Large intestine (tissue), 3 donors: ENCODE results near the gene PIK3C2G. TPM values are rescaled to one million over a fixed set of nuclear protein-coding genes. Genes with fewer than 3 reads are reported as not detected.

Experiments
- DNase-seq, 2 donors: peaks; one replicate each; pipeline versions ENCODE4 v3.0.0 to v3.0.0-alpha.2; 2013
- H3K27ac ChIP-seq: one replicate; pipeline ENCODE4 v1.5.1; 2013; ENCODE audit warnings: low read length
- H3K27me3 ChIP-seq: 2 replicates; pipeline ENCODE4 v1.6.1; 2013; ENCODE audit warnings: low read length; ENCODE audit not compliant: control insufficient read depth, insufficient read depth
- H3K36me3 ChIP-seq: 2 replicates; pipeline ENCODE4 v1.6.1; 2013; ENCODE audit warnings: low read length; ENCODE audit not compliant: control insufficient read depth, insufficient read depth
- H3K4me1 ChIP-seq: one replicate; pipeline ENCODE4 v1.6.1; 2013; ENCODE audit warnings: low read length; ENCODE audit not compliant: control insufficient read depth, insufficient read depth
- H3K4me3 ChIP-seq: one replicate; pipeline ENCODE4 v1.5.1; 2013; ENCODE audit warnings: low read length
- H3K9me3 ChIP-seq: one replicate; pipeline ENCODE4 v1.6.1; 2013; ENCODE audit warnings: mild to moderate bottlenecking, low read depth, low read length, moderate library complexity; ENCODE audit not compliant: control insufficient read depth
- whole genome bisulfite sequencing: methylation state at CpG from one replicate; pipeline ENCODE4 v1.1.5; 2013; ENCODE audit warnings: low lambda C conversion rate; ENCODE audit not compliant: insufficient coverage; 5-methylcytosine and 5-hydroxymethylcytosine counted together
- polyA plus RNA-seq: library from polyadenylated mRNA; unstranded; fragments of 120-200 nt; gene quantifications from one replicate; pipeline ENCODE4 v1.2.1, GENCODE V29; 2013

The PIK3C2G gene
- polyA plus RNA-seq, 1 donor, result 2.1 TPM

- Histone ChIP-seq H3K4me1 (no peaks in the 10 kb centered on the region), H3K36me3 (no peaks in the 10 kb centered on the region), H3K27ac (no peak overlapping the region), H3K4me3 (no peak overlapping the region), H3K27me3 (no peaks in the 10 kb centered on the region), H3K9me3 (no peaks in the 10 kb centered on the region)
- no peak for DNase-seq
- WGBS, result no CpG with 5 or more reads among the region's 6 CpGs
Measured at GRCh38 chr12:18373181-18373580, 111.9 kb downstream of the PIK3C2G start.

GRCh38 chr12:18375131-18375530 lies 113.8 kb downstream of the PIK3C2G start:
- H3K4me1 ChIP-seq, result no peaks in the 10 kb centered on the region
- no peaks in the 10 kb centered on the region for H3K27me3 ChIP-seq
- no peak overlapping the region for H3K4me3 ChIP-seq
- no peak overlapping the region for H3K27ac ChIP-seq
- H3K9me3 ChIP-seq, result no peaks in the 10 kb centered on the region
- no peaks in the 10 kb centered on the region for H3K36me3 ChIP-seq
- no peak for DNase-seq

GRCh38 chr12:18375583-18375982 lies 114.3 kb downstream of the PIK3C2G start:
- Histone ChIP-seq H3K27me3 (no peaks in the 10 kb centered on the region), H3K4me1 (no peaks in the 10 kb centered on the region), H3K36me3 (no peaks in the 10 kb centered on the region), H3K27ac (no peak overlapping the region), H3K9me3 (no peaks in the 10 kb centered on the region), H3K4me3 (no peak overlapping the region)
- no peak for DNase-seq
- WGBS, result no CpG with 5 or more reads among the region's 2 CpGs

- H3K27me3 ChIP-seq, result no peaks in the 10 kb centered on the region
- H3K4me1 ChIP-seq, result peaks cover 23% of the 10 kb centered on the region
Measured at GRCh38 chr12:18382236-18382885, 121.0 kb downstream of the PIK3C2G start.

GRCh38 chr12:18383203-18383602 lies 121.9 kb downstream of the PIK3C2G start:
- H3K27ac ChIP-seq, result peak overlapping the region; percentile 75
- H3K27me3 ChIP-seq, result no peaks in the 10 kb centered on the region
- no peaks in the 10 kb centered on the region for H3K36me3 ChIP-seq
- H3K9me3 ChIP-seq, result no peaks in the 10 kb centered on the region
- peaks cover 23% of the 10 kb centered on the region for H3K4me1 ChIP-seq
- DNase-seq, result peak; percentile 58 to 76
- no CpG with 5 or more reads among the region's 4 CpGs for WGBS
- H3K4me3 ChIP-seq, result no peak overlapping the region

More at GRCh38 chr12:18382236-18382885, 121.0 kb downstream of the PIK3C2G start:
- no peak overlapping the region for H3K4me3 ChIP-seq
- H3K36me3 ChIP-seq, result no peaks in the 10 kb centered on the region
- H3K9me3 ChIP-seq, result no peaks in the 10 kb centered on the region
- peak overlapping the region; percentile 75 for H3K27ac ChIP-seq
- WGBS, result 36% methylated on average over 2 of the region's 4 CpGs
- DNase-seq, result peak; percentile 58 to 82

- H3K4me3 ChIP-seq, result no peak overlapping the region
- no peaks in the 10 kb centered on the region for H3K9me3 ChIP-seq
- H3K27me3 ChIP-seq, result no peaks in the 10 kb centered on the region
- H3K36me3 ChIP-seq, result no peaks in the 10 kb centered on the region
- no peak for DNase-seq
- WGBS, result 89% methylated on average over 6 of the region's 6 CpGs
- peaks cover 15% of the 10 kb centered on the region for H3K4me1 ChIP-seq
- H3K27ac ChIP-seq, result no peak overlapping the region
Measured at GRCh38 chr12:18387706-18388105, 126.4 kb downstream of the PIK3C2G start.

- no peak overlapping the region for H3K4me3 ChIP-seq
- WGBS, result 20% methylated on average over 4 of the region's 4 CpGs
- H3K27ac ChIP-seq, result peak overlapping the region; percentile 49
- H3K9me3 ChIP-seq, result no peaks in the 10 kb centered on the region
- DNase-seq, result peak in 1 of 2 donors; percentile 59
- peaks cover 4% of the 10 kb centered on the region for H3K4me1 ChIP-seq
- H3K27me3 ChIP-seq, result no peaks in the 10 kb centered on the region
- H3K36me3 ChIP-seq, result no peaks in the 10 kb centered on the region
Measured at GRCh38 chr12:18389820-18390219, 128.5 kb downstream of the PIK3C2G start.

GRCh38 chr12:18391151-18391550 lies 129.8 kb downstream of the PIK3C2G start:
- DNase-seq, result no peak
- Histone ChIP-seq H3K4me1 (peaks cover 4% of the 10 kb centered on the region), H3K9me3 (no peaks in the 10 kb centered on the region), H3K27me3 (no peaks in the 10 kb centered on the region), H3K36me3 (no peaks in the 10 kb centered on the region), H3K4me3 (no peak overlapping the region), H3K27ac (no peak overlapping the region)
- 79% methylated on average over 2 of the region's 2 CpGs for WGBS

- H3K27me3 ChIP-seq, result no peaks in the 10 kb centered on the region
- H3K4me3 ChIP-seq, result no peak overlapping the region
- H3K4me1 ChIP-seq, result peaks cover 4% of the 10 kb centered on the region
- no peaks in the 10 kb centered on the region for H3K9me3 ChIP-seq
- no peak for DNase-seq
- WGBS, result 100% methylated on average over 1 of the region's 1 CpG
- no peak overlapping the region for H3K27ac ChIP-seq
- no peaks in the 10 kb centered on the region for H3K36me3 ChIP-seq
Measured at GRCh38 chr12:18394742-18395141, 133.4 kb downstream of the PIK3C2G start.

- no peaks in the 10 kb centered on the region for H3K27me3 ChIP-seq
- no peak overlapping the region for H3K27ac ChIP-seq
- H3K9me3 ChIP-seq, result no peaks in the 10 kb centered on the region
- WGBS, result no CpG with 5 or more reads among the region's 1 CpG
- H3K36me3 ChIP-seq, result no peaks in the 10 kb centered on the region
- H3K4me3 ChIP-seq, result no peak overlapping the region
- no peaks in the 10 kb centered on the region for H3K4me1 ChIP-seq
- no peak for DNase-seq
Measured at GRCh38 chr12:18400186-18400585, 138.9 kb downstream of the PIK3C2G start.
